ENCODE measurements around the gene AASS.

Gene AASS

DNA sequence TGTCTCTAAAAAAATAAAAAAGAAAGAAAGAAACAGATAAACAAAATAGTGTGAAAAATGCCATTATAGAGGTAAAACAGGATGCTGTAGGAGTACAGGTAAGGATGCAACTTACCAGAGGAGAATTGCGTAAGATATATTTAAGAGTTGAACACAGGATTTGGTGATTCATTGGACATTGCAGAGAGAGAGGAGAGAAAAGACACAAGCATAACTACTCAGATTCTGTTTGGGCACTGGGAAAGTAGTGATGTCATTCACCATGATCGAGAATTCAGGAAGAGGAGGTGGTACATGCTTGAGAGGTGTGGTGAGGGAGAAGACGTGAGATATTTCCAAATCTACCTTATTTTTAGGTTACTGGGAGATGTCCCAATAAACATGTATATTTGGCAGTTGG lies 97.6 kb downstream of the AASS start:
- no peak for DNase-seq (ENCODE audit: low read depth in 1 of 2, low spot score in 1 of 2)

DNA sequence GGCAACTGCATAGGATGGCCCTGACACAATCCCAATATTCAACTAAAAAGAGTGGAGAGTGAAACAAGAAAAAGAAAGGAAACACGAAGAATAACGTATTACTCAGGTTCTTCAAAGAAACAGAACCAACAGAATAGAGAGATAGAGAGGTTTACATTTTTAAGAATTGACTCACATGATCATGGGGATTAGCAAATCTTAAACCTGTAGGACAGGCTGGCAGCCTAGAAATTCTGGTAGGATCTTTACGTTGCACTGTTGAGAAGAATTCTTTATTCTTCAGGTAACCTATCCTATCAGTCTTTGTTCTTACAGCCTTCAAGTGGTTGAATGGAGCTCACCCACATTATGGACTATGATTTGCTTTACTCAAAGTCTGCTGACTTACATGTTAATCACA lies 103.9 kb downstream of the AASS start:
- DNase-seq (ENCODE audit: low read depth in 1 of 2, low spot score in 1 of 2) = no peak

DNA sequence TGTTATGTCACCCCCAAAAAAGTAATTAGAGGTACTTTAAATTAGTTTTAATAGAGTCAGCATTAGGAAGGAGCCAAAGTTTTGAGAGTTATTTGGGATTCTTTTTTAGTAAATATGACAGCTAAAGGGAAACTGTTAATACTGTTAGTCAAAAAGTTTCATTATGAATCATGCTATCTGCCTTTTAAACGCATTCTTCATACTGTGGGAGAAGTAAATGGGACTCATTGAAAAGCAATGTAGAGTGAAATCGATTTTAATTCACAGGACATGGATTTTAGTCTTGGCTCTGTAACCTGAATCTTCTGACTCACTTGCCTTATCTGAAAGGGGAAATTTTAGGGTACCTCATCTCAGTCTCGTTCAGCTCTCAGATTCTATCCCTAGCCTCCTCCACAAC lies 105.1 kb downstream of the AASS start:
- DNase-seq (ENCODE audit: low read depth in 1 of 2, low spot score in 1 of 2) = no peak

DNA sequence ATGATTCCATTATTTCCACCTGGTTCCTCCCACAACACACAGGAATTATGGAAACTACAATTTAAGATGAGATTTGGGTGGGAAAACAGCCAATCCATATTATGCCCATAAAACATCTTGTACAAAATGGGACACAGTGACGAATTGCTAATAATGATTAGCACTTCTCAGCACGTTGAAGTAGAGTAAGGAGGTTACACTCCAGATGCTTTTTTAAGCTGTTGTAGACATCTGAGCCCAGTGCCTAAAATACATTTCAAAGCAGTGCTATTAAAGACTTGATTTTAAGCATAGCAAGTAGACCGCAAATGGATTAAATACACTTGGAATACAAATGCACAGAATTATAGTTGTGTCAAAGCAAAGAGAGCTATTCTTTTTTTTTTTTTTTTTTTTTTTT lies 105.9 kb downstream of the AASS start:
- DNase-seq (ENCODE audit: low read depth in 1 of 2, low spot score in 1 of 2) = no peak

DNA sequence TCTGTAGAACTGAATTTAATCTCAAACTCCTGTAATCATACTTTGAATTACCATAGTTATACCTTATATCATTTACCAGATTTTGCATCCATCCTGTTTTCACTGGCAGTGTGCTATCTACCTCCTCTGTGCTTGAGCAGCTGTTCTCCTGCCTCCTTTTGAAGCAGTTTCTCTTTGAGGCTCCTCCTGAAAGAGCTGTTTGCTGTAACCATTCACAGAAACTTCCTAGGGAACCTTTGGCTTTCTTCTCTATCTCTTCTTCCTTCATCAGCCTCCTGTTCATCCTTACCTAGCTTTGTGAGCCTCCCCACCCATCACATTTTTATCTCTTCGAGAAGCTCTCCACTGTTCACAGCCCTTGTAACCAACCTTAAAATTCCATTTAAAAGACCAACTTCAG lies 108.2 kb downstream of the AASS start:
- DNase-seq (ENCODE audit: low read depth in 1 of 2, low spot score in 1 of 2) = no peak

DNA sequence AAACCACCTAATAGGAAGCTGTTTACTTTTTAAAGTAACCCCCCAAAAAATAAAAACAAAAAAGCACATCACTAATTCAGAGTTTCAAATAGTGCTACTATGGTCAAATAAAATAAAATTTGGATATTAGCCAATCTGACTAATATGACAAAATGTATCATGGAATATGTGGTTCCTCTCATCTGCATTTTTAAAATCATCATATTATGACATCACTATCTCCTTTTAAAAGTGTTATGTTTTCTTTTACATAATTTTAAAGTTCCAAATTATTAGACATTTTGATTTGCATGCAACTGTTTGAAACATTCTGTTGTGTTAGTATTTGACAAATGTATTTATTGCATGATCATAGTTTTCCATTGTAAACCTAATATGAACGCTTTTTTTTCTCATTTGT lies 110.4 kb downstream of the AASS start:
- DNase-seq (ENCODE audit: low read depth in 1 of 2, low spot score in 1 of 2) = no peak

DNA sequence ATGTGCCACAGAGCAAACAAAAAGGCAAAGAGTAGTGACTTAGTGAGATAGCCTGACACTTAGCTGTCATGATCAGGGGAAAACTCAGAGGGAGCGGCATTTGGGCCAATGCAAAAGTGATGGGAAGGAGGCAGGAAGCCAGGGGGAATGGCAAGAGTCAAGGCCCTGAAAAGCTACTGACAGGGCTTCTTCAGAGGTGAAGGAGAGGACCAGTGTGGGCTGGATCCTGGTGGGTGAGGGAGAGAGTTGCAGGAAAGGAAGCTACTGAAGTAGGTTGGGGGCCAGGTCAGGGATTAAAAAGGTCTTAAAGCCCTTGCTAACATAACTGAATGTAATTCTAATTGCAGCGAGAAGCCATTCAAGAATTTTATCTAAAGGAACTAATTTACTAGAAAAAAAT lies 117.0 kb downstream of the AASS start:
- DNase-seq (ENCODE audit: low read depth in 1 of 2, low spot score in 1 of 2) = no peak
